GM19238 (cell line): ENCODE data around the gene NRXN3.

Source experiments
- DNase-seq: peaks from one replicate; pipeline ENCODE4 v3.0.0; 2011; ENCODE audit warnings: low spot score; ENCODE audit not compliant: insufficient read length

NRXN3 gene

GRCh38 chr14:78576437-78577166 lies 406.4 kb downstream of the NRXN3 start:
- DNase-seq, result no peak

GRCh38 chr14:78581229-78581628 lies 411.1 kb downstream of the NRXN3 start:
- no peak for DNase-seq

GRCh38 chr14:78586681-78587080 lies 416.5 kb downstream of the NRXN3 start:
- no peak for DNase-seq

GRCh38 chr14:78588906-78589305 lies 418.7 kb downstream of the NRXN3 start:
- DNase-seq, result no peak

GRCh38 chr14:78592616-78593219 lies 422.5 kb downstream of the NRXN3 start:
- DNase-seq, result no peak

GRCh38 chr14:78593949-78594348 lies 423.8 kb downstream of the NRXN3 start:
- no peak for DNase-seq

- DNase-seq, result no peak
These were observed 425.6 kb downstream of the NRXN3 start for GRCh38 chr14:78595797-78596196.

- DNase-seq, result peak; percentile 52
These were observed 428.1 kb downstream of the NRXN3 start for GRCh38 chr14:78598046-78598920.

- DNase-seq, result no peak
These were observed 435.0 kb downstream of the NRXN3 start for GRCh38 chr14:78605025-78605762.

GRCh38 chr14:78605897-78606500 lies 435.8 kb downstream of the NRXN3 start:
- DNase-seq, result no peak

- no peak for DNase-seq
These were observed 439.0 kb downstream of the NRXN3 start for GRCh38 chr14:78608998-78609787.

- DNase-seq, result no peak
These were observed 440.8 kb downstream of the NRXN3 start for GRCh38 chr14:78610994-78611393.

- no peak for DNase-seq
These were observed 441.8 kb downstream of the NRXN3 start for GRCh38 chr14:78611796-78612571.

GRCh38 chr14:78612666-78613065 lies 442.5 kb downstream of the NRXN3 start:
- no peak for DNase-seq

- DNase-seq, result no peak
These were observed 444.4 kb downstream of the NRXN3 start for GRCh38 chr14:78614593-78614992.

- DNase-seq, result no peak
These were observed 447.6 kb downstream of the NRXN3 start for GRCh38 chr14:78617735-78618134.

GRCh38 chr14:78618368-78618767 lies 448.2 kb downstream of the NRXN3 start:
- DNase-seq, result no peak

GRCh38 chr14:78627114-78627513 lies 456.9 kb downstream of the NRXN3 start:
- DNase-seq, result no peak

- no peak for DNase-seq
These were observed 461.4 kb downstream of the NRXN3 start for GRCh38 chr14:78631551-78631950.
